Urinary bladder (tissue), 4 donors: ENCODE measurements around the gene BICDL1. TPM values are rescaled to one million over a fixed set of nuclear protein-coding genes. Genes with fewer than 3 reads are reported as not detected.
A peak's percentile ranks its signal among the peaks of the same experiment; 100 is the strongest.

Source experiments
- DNase-seq: peaks from one replicate; pipeline ENCODE4 v3.0.0-alpha.2; 2015; ENCODE audit errors: extremely low spot score
- H3K27ac ChIP-seq: one replicate; pipeline ENCODE4 v1.5.1; 2013; ENCODE audit warnings: low read depth, mild to moderate bottlenecking, moderate library complexity
- H3K36me3 ChIP-seq: one replicate; pipeline ENCODE4 v1.6.1; 2013; ENCODE audit warnings: mild to moderate bottlenecking, moderate library complexity; ENCODE audit not compliant: insufficient read depth
- H3K4me1 ChIP-seq: one replicate; pipeline ENCODE4 v1.6.1; 2013; ENCODE audit warnings: mild to moderate bottlenecking, moderate library complexity; ENCODE audit not compliant: insufficient read depth
- H3K4me3 ChIP-seq: one replicate; pipeline ENCODE4 v1.5.1; 2013; ENCODE audit warnings: low read depth, low read length
- WGBS: extraction: QIAGEN DNeasy Blood & Tissue Kit; methylation state at CpG from one replicate; pipeline ENCODE4 v1.1.7; 2013; 5-methylcytosine and 5-hydroxymethylcytosine counted together
- polyA plus RNA-seq: library from polyadenylated mRNA; stranded (reverse); fragments of 200-250 nt; gene quantifications from one replicate; pipeline ENCODE4 v1.2.3, GENCODE V29; 2013
- total RNA-seq: library from RNA; depleted of rRNA; stranded (reverse); fragments of >200 nt; gene quantifications from one replicate; pipeline ENCODE4 v1.2.3, GENCODE V29; 2014
- donor health status: healthy with polysubstance abuse.
- donor health status: healthy.

BICDL1 gene
- total and polyA plus RNA-seq, 2 donors, result 1.1 to 2.4 TPM

DNA sequence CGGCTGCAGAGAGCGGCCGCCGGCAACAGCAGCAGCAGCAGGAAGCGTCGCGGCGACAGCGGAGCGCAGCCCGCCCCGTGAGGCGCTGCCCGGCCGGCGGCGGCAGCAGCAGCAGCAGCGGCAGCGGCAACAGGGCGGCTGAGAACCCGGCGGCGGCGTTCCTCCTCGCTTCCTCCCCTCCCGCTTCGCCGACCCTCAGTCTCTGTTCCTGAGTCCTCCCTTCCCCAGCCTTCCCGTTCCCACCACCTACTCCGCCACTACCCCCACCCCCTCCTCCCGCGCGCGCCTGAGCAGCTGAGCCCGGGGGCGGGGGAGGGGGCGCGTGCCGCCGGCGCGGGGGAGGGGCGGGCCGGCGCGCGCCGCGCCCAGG, 310 bp downstream of the BICDL1 start:
- Histone ChIP-seq H3K4me1 (peaks cover 2% of the 10 kb centered on the region), H3K27ac (no peak overlapping the region), H3K4me3 (peak overlapping the region; percentile 77), H3K36me3 (no peaks in the 10 kb centered on the region)
- DNase-seq, result no peak
- WGBS, result under 1% methylated on average over 40 of the region's 49 CpGs

DNA sequence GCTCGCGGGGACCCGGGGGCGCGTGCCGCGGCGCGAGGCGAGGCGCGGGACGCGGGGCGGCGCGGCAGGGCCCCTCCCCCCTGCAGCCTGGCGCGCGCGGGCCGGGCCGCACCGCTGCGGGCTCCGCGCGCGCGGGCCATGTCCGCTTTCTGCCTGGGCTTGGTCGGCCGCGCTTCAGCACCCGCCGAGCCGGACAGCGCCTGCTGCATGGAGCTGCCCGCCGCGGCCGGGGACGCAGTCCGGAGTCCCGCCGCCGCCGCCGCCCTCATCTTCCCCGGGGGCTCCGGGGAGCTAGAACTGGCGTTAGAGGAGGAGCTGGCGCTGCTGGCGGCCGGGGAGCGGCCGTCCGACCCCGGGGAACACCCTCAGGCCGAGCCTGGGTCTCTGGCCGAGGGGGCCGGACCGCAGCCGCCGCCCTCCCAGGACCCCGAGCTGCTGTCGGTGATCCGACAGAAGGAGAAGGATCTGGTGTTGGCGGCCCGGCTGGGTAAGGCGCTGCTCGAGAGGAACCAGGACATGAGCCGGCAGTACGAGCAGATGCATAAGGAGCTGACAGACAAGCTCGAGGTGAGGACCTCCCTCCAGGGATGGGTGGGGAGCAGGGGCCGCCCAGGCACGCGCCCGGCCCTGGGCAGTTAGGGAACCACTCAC, 820 bp downstream of the BICDL1 start:
- H3K36me3 ChIP-seq, result no peaks in the 10 kb centered on the region
- H3K4me3 ChIP-seq, result peak overlapping the region; percentile 77
- H3K4me1 ChIP-seq, result peaks cover 2% of the 10 kb centered on the region
- no peak for DNase-seq
- no peak overlapping the region for H3K27ac ChIP-seq
- WGBS, result under 1% methylated on average over 79 of the region's 79 CpGs

GRCh38 chr12:119990382-119990874, 1.4 kb downstream of the BICDL1 start:
- H3K4me3 ChIP-seq, result no peak overlapping the region
- DNase-seq, result no peak
- no peak overlapping the region for H3K27ac ChIP-seq
- H3K4me1 ChIP-seq, result peaks cover 2% of the 10 kb centered on the region
- H3K36me3 ChIP-seq, result no peaks in the 10 kb centered on the region
- WGBS, result 33% methylated on average over 12 of the region's 12 CpGs

DNA sequence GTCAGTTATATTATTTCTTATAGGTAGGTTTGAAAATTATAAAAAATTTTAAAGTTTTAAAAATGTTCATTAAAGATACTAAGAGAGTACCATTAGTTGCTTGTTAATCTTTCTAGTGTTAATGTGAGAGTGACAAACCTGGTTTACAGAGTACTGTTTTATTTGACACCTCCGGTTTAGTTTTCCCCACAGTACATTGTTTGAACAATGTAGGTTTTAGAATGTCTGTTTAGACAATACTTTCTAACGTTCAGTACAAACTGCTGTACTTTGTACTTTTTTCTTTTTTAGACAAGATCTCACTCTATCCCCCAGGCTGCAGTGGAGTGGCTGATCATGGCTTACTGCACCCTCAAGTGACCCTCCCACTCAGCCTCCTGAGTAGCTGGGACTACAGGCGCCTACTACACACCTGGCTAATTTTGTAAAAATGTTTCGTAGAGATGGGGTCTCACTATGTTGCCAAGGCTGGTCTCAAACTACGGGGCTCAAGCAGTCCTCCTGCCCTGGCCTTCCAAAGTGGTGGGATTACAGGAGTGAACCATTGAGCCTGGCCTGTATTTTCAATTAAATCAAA, 3.2 kb downstream of the BICDL1 start:
- no peak overlapping the region for H3K27ac ChIP-seq
- H3K4me3 ChIP-seq, result no peak overlapping the region
- no peaks in the 10 kb centered on the region for H3K36me3 ChIP-seq
- peaks cover 2% of the 10 kb centered on the region for H3K4me1 ChIP-seq
- 75% methylated on average over 5 of the region's 5 CpGs for WGBS
- no peak for DNase-seq

- DNase-seq, result no peak
- peaks cover 2% of the 10 kb centered on the region for H3K4me1 ChIP-seq
- H3K4me3 ChIP-seq, result no peak overlapping the region
- H3K36me3 ChIP-seq, result no peaks in the 10 kb centered on the region
- WGBS, result 33% methylated on average over 3 of the region's 3 CpGs
- no peak overlapping the region for H3K27ac ChIP-seq
Measured at GRCh38 chr12:119994892-119995658, 6.0 kb downstream of the BICDL1 start.

DNA sequence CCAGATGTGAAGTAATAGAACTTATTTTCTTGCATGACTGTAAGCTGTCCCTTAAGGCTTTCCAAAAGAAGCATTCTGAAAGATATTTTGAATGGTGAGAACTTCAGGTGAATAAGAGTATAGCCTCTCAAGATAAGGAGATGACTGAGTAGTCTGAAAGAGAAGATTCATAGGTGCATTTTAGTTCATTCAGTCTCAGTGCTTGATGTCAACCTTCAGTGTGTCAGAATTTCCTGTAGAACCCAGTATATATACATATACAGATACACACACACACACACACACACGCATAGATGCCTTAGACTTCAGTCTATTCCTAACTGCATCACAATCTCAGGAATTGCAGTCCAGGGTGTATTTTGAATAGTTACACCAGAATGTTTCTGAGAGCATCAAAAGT, 7.4 kb downstream of the BICDL1 start:
- no peak overlapping the region for H3K4me3 ChIP-seq
- WGBS, result 86% methylated on average over 1 of the region's 1 CpG
- no peak for DNase-seq

GRCh38 chr12:119998471-119999245, 9.6 kb downstream of the BICDL1 start:
- DNase-seq, result no peak
- Histone ChIP-seq H3K4me3 (no peak overlapping the region), H3K27ac (no peak overlapping the region), H3K4me1 (no peaks in the 10 kb centered on the region), H3K36me3 (no peaks in the 10 kb centered on the region)
- 63% methylated on average over 13 of the region's 13 CpGs for WGBS

More for the DNA sequence above, 7.4 kb downstream of the BICDL1 start:
- no peaks in the 10 kb centered on the region for H3K4me1 ChIP-seq
- H3K36me3 ChIP-seq, result no peaks in the 10 kb centered on the region
- no peak overlapping the region for H3K27ac ChIP-seq

DNA sequence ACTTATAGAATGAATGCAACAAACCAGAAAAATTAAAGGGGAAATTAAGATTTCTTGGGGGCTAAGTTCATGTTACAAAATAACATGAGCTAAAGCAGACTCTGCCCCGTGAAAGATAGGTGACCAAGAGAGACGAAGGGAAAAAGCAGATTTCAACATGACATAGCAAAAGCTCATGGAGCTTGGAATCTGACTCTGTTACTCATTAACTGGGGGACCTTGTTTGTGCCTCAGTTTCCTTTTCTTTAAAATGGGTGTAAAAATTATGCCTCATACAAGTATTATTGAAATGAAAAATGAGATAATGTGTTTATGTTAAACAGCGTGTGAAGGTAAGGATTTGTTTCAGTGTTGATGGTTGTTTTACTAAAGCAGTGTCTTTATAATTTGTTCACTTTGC, 11.5 kb downstream of the BICDL1 start:
- 82% methylated on average over 3 of the region's 3 CpGs for WGBS
- Histone ChIP-seq H3K27ac (no peak overlapping the region), H3K4me1 (no peaks in the 10 kb centered on the region), H3K36me3 (no peaks in the 10 kb centered on the region), H3K4me3 (no peak overlapping the region)
- no peak for DNase-seq

GRCh38 chr12:120006258-120006975, 17.4 kb downstream of the BICDL1 start:
- Histone ChIP-seq H3K27ac (no peak overlapping the region), H3K36me3 (no peaks in the 10 kb centered on the region), H3K4me3 (no peak overlapping the region), H3K4me1 (no peaks in the 10 kb centered on the region)
- WGBS, result 83% methylated on average over 3 of the region's 3 CpGs
- no peak for DNase-seq

GRCh38 chr12:120007272-120007671, 18.2 kb downstream of the BICDL1 start:
- H3K4me3 ChIP-seq, result no peak overlapping the region
- no peaks in the 10 kb centered on the region for H3K4me1 ChIP-seq
- 47% methylated on average over 3 of the region's 3 CpGs for WGBS
- DNase-seq, result no peak
- H3K36me3 ChIP-seq, result no peaks in the 10 kb centered on the region
- H3K27ac ChIP-seq, result no peak overlapping the region

GRCh38 chr12:120010661-120011230, 21.7 kb downstream of the BICDL1 start:
- no peak for DNase-seq
- H3K4me1 ChIP-seq, result no peaks in the 10 kb centered on the region
- no peak overlapping the region for H3K27ac ChIP-seq
- H3K36me3 ChIP-seq, result no peaks in the 10 kb centered on the region
- no peak overlapping the region for H3K4me3 ChIP-seq
- 64% methylated on average over 5 of the region's 5 CpGs for WGBS

DNA sequence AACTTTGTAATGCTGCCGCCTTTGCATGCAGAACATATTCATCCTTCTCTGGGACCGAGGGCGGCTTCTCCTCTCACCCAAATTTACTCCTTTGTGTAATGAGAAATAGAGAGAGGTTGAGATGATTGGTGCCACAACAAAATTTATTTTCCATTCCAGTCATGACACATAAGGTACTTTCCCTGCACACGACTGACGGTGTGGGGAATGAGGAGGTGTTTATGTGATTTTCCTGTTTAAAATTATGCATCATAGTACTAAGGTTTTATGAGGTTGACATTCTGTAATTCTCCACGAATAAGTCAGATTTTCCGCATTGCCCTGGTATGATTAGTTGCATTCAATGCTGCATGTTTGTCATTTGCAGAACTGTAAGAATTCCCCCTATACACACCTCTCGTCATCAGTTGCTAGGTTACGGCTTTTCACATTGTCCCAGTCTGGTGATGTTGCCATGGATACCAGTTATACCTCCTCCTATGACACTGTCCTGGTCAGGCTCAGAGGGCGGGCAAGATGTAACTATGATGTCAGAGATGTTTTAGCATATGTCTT, 23.1 kb downstream of the BICDL1 start:
- H3K4me3 ChIP-seq, result no peak overlapping the region
- no peak overlapping the region for H3K27ac ChIP-seq
- H3K36me3 ChIP-seq, result no peaks in the 10 kb centered on the region
- H3K4me1 ChIP-seq, result no peaks in the 10 kb centered on the region
- DNase-seq, result no peak
- 60% methylated on average over 10 of the region's 10 CpGs for WGBS
